WI38 (cell line): ENCODE results near the gene EIF3J.

Experiments used
- H3K4me3 ChIP-seq: 2 replicates; pipeline ENCODE4 v1.5.1; 2011; ENCODE audit warnings: low read depth, mild to moderate bottlenecking, control low read depth, low read length
- TF ChIP-seq, protein P1 (sequence below): IDR thresholded peaks from 2 replicates; pipeline ENCODE4 v1.5.1; 2012; ENCODE audit warnings: low read depth, mild to moderate bottlenecking, control low read depth, low read length

The EIF3J gene

DNA sequence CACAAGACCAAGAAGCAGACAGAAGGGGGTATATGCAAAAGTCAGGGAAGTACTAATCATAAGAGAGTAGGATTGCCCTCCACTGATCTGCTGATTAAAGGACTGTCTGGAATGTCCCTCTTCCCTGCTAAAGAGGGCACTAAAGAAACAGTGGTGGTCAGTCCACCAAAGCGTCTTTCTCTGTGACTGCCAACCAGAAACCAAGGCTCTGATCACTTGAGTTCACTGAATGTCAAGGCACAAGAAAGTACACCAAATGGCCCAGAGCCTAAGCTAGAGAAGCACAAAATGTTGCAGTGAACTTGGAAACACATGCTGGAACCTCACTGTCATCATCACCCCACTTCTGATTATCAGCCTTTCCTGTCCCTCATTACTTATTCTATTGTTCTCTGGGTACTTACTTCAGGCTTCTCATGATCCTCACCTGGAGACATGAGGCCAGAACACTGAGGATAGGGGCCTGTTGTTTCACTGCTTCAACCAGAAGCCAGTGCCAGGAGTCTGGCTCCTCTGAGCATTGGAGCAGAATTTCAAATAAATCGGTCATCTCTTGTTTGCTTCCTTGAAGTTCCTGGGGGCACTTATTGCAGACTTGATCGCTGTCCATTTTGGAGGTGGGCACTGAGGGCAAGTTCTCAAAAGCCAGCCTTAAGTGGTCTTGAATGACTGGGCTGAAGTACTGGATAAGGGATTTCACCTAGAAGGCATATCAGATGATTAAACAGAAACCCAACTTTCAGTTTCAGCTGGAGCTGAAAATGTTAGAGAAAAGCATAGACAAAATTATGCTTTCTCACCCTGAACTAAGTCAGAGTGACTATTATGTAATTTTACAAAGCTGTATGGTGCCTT, 58.9 kb downstream of the EIF3J start:
- H3K4me3 ChIP-seq = no peak overlapping the region
- TF ChIP-seq, protein P1, sequence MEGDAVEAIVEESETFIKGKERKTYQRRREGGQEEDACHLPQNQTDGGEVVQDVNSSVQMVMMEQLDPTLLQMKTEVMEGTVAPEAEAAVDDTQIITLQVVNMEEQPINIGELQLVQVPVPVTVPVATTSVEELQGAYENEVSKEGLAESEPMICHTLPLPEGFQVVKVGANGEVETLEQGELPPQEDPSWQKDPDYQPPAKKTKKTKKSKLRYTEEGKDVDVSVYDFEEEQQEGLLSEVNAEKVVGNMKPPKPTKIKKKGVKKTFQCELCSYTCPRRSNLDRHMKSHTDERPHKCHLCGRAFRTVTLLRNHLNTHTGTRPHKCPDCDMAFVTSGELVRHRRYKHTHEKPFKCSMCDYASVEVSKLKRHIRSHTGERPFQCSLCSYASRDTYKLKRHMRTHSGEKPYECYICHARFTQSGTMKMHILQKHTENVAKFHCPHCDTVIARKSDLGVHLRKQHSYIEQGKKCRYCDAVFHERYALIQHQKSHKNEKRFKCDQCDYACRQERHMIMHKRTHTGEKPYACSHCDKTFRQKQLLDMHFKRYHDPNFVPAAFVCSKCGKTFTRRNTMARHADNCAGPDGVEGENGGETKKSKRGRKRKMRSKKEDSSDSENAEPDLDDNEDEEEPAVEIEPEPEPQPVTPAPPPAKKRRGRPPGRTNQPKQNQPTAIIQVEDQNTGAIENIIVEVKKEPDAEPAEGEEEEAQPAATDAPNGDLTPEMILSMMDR = no peak

DNA sequence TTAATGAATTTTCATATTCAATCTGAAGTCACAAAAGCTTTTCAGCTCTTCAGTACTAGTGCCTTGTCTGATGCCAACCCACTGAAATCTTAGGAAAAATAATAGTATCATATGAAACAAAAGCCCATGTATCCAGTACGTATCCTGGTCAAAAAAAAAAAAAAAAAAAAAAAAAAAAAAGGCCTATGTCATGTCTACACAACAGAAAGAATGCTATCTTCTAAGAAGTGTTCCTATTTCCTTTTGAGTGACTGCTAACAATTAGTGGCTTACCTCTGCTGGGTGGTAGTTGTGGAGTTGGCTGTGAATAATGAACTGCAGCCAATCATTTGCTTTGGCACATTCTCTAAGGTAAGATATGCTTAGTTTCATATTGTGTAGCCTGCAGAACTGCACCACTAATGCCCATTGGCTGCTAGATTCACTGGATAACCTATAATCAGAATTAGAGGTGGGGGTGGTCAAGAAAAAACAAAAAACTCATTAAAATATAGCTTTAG, 59.6 kb downstream of the EIF3J start:
- TF ChIP-seq, protein P1 = no peak
- H3K4me3 ChIP-seq = no peak overlapping the region

DNA sequence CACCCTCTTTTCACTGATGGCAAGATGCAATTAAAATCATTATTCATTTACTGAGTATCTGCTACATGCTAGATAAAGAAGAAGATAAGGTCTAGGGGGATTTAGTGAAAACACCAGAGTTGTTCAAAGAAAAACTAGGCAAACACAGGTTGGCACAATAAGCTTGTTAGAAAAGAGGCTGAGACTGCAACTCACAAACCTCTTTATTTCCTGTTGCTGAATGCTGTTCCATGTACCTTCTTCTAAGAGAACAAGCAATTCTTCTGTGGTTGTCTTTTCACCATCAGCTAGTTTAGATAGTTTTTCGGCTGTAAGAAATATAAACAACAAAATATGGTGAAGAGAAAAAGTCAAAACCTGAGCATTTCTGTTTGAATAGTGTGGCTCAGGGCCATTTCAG, 61.1 kb downstream of the EIF3J start:
- TF ChIP-seq, protein P1 = no peak
- no peak overlapping the region for H3K4me3 ChIP-seq

DNA sequence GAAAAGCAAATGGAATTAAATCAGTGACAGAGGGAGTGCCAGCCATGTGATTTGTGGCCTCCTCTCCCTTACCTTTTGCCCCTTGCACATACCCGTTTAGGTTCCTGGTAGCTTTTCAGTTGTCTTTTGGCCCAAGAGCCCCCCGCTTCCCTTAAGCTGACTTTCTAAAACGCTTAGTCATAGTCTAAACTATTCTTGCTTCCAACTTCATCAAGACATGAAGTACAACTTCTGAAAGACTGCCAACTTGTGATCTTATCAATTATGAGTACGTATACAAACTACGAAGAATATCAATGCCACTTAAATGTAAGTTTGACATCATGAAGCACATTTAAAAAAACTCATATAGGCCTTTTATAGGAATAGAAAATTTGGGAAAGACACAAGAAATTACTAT, 61.9 kb downstream of the EIF3J start:
- TF ChIP-seq, protein P1 = no peak
- H3K4me3 ChIP-seq = no peak overlapping the region

DNA sequence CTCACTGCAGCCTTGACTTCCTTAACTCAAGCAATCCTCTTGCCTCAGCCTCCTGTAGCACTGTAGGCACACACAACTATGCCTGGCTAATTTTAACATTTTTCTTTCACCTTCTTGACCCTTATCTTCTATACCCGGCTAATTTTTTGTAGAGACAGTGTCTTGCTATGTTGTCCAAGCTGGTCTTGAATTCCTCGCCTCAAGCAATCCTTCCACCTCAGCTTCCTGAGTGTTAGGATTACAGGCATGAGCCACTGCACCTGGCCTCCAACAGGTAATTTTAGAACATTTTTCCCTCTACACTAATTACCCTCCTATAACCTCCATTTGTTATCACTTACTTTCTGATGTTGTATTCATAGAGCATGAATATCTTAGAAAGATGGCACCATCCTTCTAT, 66.2 kb downstream of the EIF3J start:
- H3K4me3 ChIP-seq = no peak overlapping the region
- TF ChIP-seq, protein P1 = no peak

DNA sequence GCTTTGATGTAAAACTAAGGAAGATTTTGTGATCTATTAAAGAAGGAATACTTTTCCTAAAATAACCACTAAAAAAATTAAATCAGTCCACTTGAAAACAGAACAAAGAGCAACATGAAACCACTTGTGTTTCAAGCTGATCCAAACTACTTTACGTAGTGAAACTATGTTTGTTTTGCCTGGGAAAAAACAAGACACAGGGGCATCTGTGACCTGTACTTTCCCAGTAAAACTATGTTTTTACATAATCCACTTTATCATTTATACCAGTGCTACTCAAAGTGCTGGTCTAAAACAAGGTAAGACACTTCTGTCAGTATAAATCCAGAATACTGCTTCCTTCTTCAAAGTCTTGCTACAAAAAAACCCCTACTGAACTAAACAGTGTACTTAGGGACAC, 69.8 kb downstream of the EIF3J start:
- TF ChIP-seq, protein P1 = no peak
- no peak overlapping the region for H3K4me3 ChIP-seq
